Measurements from ENCODE around the gene C1QTNF5.

The C1QTNF5 gene

DNA sequence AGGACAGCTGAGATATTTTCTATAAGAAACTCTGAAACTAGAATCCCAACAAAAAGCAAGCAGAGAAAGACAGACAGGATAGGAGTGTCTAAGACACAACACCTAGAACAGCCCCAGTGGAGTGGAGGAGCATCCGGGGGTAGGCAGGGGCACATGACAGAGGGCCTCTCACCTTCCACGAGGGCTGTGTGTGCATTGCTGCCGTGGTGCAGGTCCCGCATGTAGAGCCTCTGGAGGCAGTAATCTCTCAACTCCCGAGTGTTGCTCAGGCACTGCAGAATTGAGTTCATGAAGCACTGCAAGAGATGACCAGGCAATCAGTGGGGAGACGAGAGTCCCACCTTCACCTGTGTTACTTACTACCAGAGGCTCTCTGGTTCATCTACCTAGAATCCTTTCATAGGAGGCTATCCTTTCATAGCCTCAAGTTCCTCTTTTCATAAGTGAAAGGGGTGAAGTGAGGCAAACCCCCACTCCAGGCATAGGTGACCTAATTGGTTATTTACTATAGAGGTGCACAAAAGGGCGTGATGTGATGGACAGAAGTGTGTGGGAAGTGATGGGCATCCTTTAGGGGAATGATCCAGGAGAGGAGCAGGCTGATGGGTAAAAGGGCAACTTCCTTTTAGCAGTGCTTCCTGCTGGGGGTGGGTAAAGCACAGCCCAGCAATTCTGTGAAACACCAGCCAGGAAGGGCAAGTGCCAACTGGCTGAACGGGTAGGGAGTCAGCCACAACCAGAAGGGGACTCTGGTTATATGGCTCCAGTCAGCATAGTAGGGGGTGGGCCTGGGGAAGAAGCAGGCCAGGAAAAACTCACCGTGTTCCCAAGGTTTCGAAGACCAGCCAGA is 18.9 kb upstream of the C1QTNF5 start:
- DNase-seq (ENCODE audit: low read depth) = no peak

DNA sequence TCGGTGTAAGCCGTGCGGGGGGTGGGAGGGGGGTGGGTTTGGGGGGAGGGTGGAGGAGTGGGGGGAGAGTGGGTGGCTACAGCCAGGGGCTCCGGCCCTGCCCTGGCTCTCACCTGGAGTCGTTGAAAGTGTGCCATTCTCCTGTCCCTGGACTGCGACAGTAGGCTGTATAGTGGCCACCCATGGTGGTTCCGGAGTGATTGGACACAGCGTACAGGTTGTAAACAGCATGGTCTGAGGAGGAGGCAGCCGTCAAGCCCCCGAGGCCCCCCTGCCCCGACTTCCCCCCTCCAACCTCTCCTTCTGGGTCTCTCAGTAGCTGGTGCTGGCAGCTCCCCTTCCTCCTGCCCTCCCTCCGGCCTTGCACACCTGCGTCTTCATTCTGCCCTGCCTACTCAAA is 16.4 kb upstream of the C1QTNF5 start:
- DNase-seq (ENCODE audit: low read depth) = no peak

DNA sequence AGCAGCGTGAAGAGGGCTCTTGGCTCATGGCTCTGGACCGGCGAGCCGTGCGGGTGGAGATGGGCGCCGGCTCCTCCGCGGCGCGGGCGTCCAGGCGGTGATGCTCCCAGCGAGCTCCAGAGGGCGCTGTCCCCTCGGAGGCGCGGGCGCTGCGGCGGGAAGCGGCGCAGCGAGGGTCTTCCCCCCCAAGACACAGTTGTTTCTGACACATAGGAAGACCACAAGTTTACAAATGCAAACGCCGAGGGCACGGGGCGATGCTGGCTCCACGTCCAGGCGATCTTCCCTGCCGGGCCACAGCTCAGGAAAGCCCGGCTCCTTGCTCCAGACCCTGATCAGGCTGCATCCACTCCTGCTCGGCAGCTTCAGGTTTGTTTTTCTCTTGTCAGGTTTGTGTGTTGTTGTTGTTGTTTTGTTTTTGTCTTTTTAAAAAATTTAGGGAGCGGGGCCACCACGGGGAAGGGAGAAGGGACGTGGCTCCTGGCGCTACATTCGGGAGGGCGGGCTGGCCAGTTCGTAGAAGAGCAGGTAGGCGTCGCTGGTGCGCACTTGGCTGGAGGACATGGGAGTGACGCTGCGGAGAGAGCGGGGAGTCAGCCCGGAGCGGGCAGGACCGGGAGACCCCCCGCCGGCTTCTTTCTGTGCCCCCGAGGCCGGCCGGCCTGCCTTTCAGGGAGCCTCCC is 15.8 kb upstream of the C1QTNF5 start:
- peak; percentile 56 for DNase-seq (ENCODE audit: low read depth)

DNA sequence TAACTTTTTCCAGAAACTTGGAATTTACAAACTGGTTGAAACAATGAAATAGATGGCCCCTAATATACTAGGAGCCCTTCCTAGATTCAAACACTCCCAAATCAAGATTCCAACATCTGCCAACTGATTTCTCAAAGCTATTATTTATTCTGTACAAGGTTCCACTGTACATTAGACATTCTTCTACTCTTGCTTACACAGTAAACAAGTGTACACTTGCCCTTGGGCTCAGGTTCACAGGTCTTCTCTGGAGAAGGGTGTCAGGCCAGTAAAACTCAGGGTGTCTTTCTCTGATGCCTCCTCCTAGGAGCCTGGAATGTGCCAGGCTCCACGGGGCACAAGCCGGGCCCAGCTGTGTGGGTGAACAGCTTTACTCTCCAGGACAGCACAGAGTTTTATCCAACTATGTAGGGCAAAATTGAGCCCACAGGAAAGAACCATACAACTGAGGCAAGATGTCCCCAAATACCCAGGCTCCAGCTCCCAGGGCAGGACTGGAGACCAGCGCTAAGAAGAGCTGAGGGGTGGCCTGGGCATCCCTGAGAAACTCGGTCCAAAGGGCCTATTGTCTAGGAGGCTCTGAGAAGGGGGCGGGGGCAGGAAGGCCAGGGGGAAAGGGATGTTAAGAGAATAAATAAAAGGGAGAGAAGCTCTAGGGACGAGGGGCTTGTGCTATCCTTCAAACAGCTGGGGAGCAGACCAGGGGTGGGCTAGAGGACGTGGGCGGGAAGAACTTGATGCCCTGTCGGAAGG is 14.6 kb upstream of the C1QTNF5 start:
- no peak for DNase-seq (ENCODE audit: low read depth)

DNA sequence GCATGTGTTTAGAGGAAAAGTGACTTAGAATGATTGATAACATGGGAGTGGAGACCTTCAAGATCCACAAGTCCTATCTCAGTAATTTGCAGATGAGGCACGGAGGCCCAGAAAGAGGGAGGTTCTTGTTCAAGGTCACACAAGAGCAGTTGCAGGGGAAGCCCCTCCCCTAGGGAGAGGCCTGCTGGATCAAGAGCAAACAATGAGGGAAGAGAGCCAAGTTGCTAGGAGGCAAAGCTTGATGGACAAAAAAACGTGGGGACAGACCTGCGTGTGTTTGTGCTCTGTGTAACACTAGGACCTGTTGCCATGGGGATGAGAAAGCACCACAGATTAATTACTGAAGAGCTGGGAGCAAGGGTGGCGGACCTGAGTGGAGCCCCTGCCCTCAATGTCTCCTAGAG is 12.2 kb upstream of the C1QTNF5 start:
- DNase-seq (ENCODE audit: low read depth) = no peak

DNA sequence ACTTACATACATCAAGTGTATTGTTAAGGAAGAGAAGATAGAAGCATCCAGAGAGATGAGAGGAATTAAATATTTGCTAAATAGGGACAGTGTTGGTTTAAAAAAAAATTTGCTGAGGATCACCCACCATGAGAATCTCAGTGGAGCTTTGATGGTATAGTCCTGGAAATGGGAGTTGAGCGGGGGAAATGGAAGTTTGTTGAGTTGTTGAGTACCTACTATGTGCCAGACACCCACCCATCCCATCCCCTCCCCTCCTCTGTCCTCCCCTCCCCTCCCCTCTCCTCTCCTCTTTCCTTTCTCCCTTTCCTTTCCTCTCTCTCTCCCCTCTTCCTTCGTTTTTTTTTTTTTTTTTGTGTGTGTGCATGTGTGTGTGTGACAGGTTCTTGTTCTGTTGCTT is 10.5 kb upstream of the C1QTNF5 start:
- DNase-seq (ENCODE audit: low read depth) = no peak

DNA sequence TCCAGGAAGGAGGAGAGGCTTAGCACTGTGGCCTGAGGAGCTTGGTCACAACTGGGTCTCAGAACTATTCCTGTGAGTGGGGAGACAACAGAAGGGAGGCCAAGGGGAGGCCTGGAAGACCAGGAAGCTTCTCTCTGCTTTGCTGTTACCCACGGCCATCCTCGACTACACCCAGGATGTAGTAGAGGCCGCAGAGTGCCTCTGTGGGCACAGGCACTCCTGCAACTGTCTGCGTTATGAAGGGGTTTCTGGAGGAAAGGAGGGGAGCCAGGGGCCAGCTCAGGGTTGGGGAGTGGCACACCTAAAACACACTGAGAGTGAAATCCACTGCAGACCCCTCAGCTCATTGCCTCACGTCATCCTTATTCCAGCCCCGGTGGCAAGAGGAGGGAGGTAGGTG is 9.6 kb upstream of the C1QTNF5 start:
- no peak for DNase-seq (ENCODE audit: low read depth)

DNA sequence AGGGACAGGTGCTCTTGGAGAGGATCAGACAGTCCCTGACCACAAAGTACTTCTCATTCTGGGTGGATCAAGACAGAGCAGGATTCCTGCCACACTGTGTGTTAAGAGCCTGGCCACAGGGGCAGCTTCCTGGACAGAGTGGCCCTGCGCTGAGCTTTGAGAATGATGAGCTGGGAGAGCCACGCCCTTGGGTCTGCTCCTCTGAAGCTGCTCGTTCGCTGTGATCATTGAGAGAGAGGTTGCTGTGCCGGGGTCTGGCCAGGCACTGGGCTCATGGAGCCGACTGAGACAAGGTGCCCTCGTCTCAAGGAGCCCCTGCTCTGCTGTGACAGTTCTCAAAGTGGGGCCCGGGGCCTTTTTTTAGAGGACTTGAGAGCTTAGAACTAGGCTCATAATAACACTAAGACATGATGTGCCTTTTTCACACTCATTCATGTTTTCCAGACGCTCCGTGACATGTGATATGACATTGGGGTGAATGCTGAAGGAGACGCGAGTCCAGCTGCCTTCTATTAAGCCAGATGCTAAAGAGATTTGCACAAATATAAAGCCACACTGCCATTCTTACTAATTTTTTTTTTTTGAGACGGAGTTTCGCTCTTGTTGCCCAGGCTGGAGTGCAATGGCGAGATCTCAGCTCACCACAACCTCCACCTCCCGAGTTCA is 7.4 kb upstream of the C1QTNF5 start:
- no peak for DNase-seq (ENCODE audit: low read depth)

DNA sequence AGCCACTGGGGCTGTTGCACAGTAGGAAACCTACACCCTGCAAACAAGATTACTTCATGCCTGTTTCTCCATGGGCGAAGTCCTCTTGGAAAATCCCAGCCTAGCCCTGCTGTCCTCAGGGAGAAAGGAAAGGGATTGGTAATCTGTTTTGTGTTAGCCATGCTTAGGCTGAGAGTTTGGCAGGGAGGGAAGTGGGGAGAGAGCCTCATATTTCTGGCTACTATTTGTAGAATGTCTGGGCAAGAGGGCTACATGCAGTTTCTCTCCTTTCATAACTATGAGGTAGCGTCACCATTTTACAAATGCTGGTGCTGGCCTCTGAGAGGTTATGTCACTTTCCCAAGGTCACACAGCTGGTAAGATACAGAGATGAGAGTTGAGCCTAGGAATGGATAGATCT is 6.6 kb upstream of the C1QTNF5 start:
- no peak for DNase-seq (ENCODE audit: low read depth)

DNA sequence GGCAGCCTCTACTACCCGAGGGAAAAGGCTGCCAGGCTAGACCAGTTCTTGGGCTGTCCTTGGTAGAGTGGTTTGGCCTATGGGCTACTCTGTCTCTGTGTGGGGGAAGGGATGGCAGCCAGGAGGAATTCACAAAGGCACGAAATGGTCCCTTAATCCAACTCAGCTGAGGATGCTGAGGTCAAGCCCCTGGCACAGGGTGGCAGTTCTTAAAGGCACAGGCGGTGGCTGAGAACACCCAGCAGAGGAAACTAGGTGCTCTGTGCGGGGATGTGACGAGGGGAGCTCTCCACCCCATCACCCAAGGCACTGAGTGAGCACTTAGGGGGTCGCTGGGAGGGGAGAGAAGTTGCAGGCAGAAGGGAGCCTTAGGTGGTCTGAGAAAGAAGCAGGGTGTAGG is 5.9 kb upstream of the C1QTNF5 start, which contains the start of gene MFRP:
MFRP (minus strand) TSS at position 101 of the 400 bp plus-strand sequence. CDS start 192 bp downstream, outside the sequence.
- DNase-seq (ENCODE audit: low read depth) = no peak

DNA sequence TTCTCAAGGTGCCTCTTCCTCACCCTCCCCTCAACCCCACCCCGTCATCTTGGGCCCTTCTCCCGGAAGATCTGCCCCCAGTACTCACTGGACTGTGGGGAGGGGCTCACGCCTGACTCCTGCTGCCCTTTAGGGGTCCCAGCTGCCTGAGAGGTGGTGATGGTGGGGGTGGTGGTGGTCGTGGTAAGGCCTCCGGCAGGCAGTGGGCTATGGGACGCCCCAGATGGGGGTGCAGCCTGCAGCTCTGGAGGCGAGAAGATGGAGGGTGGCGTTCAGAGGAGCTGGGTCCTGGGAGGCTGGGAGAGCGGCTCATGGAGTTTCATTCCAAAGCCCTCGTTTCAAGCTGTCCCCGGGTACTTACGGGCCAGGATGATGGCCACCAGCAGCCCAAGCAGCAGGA is 5.0 kb upstream of the C1QTNF5 start:
- DNase-seq (ENCODE audit: low read depth) = no peak

DNA sequence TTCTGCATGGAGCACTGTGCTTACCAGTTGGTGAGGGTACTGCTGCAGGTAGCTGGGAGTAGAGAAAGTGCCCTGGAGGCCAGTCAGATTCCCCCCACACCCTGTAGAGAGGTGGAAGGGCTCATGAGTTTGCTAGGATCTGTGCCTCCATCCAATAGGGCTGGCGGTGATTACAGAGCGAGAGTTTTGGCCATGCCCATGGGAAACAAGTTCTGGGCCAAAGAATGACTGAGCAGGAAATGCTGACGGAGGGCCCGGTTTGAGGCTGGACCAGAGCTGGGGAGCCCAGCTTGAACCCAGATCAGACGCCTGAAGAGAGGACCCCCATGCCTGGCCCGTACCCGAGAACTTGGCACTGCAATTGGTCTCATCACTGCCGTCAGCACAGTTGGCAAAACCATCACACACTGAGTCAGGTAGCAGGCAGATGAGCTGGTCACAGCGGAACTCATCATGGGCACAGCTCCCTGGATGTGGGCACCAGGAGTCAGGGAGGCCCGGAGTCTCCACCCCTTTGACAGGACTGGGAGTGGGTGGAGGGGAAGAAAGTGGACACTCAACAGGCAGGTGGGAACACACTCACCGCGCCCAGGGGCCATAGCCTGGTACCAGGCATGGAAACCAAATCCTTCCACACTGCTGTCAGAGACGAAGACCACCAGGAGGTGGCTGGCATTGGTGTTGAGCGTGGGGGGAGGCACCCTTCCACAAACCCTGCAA is 3.8 kb upstream of the C1QTNF5 start:
- DNase-seq (ENCODE audit: low read depth) = no peak

DNA sequence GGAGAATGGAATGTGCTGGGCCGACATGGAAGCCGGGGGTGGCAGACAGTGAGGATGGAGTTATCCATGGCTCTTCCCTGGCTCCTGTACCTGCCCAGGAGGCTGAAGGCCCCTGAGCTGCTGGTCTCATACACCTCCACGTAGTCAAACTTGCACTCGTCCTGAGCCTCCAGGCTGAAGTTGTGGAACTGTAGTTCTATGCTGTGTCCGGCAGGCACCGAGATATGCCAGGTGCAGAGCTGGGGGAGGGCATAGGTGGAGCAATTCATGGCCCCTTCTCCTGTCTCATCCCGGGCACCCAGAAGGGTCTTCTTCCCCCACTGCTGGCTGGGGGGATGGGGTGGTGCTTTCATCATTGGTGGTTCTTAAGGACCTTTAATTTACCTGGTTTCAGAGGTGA is 3.0 kb upstream of the C1QTNF5 start:
- no peak for DNase-seq (ENCODE audit: low read depth)

DNA sequence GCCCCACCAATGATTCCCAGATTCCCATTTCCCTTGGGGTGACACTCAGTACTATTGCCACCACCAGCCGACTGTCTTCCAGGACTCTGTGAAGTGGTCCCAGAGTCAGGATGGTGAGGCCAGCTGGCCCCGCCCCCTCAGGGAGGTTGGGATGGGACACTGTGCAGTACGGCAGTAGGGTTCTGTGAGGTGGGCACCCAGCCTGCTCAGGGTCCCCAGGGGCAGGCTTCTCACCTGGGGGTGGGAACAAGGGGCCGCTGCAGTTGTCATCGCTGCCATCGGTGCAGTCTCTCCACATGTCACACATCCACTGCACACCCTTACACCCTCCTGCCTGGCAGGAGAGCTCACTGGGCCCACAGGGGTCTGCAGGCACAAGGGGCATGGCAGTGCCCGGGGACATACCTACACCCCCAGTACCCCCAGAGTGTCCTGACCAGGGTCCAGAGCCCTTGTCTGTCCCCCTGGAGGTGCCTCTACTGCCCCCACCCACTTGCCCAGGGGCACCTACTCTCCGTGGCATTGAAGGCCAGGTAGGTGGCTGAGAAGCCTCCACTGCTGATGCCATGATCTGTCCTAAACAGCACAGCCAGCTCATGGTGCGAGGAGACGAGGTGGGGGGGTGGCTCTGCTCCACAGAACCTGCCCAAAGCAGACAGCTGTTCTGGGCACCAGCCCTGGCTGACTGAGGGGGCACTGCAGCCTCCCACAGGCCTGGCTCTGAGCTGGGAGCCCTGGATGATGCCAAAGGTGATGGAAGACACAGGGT is 1.9 kb upstream of the C1QTNF5 start:
- DNase-seq (ENCODE audit: low read depth) = no peak

DNA sequence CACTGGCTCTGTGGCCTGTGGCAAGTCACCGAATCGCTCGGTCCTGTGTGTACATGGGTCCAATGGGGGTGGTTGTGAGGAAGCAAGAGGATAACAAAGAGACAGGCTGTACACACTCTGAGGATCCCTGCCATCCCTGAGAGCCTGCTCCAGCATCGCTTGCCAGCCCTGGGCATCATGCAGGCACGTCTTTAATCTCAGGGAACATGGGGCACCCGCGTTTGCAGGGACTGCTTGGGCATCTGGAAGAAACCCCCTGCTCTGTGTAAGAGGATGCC is 1.3 kb upstream of the C1QTNF5 start:
- no peak for DNase-seq (ENCODE audit: low read depth)

DNA sequence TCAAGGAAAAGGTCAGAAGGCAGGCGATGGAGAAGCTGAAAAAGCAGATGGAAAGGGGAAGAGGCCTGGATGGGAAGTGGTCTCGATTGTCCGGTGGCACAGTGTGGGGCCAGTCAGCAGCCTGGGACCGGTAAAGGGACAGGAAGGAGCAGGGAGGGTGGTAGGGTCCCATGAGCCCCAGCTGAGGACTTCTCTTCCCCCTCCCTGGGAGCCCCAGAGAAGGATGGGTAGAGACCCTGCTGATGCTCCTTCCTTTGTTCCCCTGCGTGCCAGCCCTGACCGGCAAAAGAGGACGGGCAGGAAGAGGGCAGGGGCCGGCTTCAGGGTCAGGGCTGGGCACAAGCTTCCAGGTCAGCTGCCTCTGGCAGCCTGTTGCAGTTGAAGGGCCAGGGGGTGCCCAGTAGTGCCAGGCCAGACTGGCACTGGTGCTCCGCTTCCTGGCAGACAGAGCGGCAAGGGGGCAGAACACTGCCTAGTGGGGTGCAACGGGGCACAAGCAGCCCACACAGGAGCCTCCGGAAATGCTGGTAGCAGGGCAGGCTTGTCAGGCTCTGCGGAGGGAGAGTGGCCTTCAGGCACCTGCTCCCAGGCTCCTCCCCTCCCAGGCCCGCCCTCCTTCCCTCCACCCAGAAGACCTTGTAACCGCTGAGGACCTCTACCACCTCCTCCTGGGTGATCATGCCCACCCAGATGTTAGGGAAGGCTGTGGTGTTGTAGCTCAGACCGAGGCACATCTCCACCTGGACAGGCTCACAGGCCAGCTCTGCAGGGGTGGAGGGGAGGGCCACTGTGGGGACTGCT is 739 bp upstream of the C1QTNF5 start:
- no peak for DNase-seq (ENCODE audit: low read depth)

DNA sequence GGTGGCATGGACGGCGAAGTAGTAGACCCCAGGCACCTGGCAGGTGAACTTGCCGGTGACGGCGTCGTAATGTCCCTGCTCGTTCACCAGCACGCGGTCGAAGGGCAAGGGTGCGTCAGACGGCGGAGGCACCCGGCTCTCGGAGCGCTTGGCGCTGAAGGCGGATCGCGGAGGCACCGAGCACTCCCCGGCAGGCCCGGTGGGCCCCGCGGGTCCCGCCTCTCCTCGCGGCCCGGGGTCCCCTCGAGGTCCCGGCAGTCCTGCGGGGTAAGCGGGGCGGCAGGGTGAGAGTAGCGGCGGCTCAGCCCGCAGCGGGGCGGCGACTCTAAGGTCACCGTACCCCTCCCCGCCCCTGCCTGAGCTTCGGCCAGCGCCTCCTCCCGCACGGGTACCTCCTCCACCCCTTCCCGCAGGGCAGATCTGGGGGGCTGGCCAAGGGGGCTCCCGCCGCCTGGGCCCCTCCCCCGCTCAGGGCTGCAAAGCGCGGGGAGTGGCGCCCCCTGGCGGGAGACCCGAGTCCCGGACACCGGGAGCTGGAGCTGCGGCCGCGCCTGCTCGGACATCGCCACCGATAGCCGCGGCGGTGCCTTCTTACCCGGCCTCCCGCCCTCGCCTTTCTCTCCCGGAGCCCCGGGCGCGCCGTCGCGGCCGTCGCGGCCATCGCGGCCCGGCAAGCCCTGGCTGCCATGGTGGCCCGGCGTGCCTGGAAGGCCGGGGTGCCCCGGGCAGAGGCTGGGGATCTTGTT is 921 bp downstream of the C1QTNF5 start:
- DNase-seq (ENCODE audit: low read depth) = peak; percentile 30

DNA sequence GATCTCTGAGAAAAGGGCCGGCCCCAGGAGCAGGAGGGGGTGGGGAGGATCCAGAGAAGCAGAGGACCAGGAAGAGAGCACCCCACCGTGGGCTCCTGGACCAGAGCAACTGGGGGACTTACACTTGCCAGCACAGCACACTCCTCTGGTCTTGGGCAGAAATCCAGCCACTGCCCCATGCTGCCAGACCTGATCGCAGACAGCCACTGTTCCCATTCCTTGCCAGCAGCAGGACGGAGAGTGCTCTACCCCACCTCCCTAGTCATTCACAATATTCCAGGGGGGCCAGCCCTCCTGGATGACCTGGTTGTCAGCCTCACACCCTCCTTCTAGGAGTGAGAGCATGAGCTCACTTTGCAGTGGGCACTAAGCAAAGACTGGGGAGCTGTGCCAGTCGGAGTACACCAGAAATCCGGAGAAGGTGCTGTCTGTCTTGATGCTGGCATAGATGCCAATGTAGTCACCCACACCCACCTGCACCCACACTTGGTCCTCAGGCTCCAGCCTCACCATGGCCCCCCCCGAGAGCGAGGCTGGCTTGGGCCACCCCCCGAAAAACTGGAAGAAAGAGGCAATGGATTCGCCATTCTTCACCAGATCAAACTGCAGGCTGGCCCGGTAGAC is 1.6 kb downstream of the C1QTNF5 start:
- no peak for DNase-seq (ENCODE audit: low read depth)

DNA sequence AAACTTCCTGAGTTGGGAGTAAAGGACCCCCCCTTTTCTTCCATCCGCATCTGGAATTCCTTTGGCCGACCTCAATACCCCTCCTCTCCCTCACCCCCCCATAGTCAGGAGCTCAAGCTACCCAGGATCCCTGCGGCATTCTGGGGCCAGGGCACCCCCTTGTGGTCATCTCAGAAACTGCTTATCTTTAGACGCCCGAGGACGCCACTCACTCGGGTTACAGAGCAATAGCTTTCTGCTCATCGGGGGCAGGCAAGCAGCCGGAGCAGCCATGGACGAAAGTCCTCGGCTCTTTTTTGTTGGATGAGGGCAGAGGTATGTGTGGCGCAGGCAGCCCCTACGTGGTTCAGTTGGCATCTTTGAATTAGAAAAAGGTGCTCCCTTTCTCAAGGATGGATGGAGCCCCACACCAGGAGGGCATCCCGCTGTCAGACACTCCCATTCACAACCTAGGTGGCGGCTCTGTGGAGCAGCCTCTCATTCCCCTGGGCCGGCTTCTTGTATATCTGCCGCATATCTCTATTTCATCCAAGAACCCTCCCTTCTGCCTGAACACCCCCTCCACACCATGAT is 2.3 kb downstream of the C1QTNF5 start:
- peak; percentile 54 for DNase-seq (ENCODE audit: low read depth)

All from activated T-cell treated with anti-CD3 and anti-CD28 coated beads for 1 hour (primary cell).